KBM-7 (cell line): ENCODE measurements around the gene CIB4.

ENCODE experiments used
- DNase-seq: peaks from one replicate; pipeline ENCODE4 v3.0.0-alpha.2; 2015
- in situ Hi-C: fragments of 300-500 bp; cut with MboI; formaldehyde crosslinking; loops from 2 replicates; pipeline ENCODE4 v1.14.3; 2020; ENCODE audit warnings: low sequenced_read_pairs, low pct_unique_long_range_greater_than_20kb, mixed read lengths

CIB4 gene

DNA sequence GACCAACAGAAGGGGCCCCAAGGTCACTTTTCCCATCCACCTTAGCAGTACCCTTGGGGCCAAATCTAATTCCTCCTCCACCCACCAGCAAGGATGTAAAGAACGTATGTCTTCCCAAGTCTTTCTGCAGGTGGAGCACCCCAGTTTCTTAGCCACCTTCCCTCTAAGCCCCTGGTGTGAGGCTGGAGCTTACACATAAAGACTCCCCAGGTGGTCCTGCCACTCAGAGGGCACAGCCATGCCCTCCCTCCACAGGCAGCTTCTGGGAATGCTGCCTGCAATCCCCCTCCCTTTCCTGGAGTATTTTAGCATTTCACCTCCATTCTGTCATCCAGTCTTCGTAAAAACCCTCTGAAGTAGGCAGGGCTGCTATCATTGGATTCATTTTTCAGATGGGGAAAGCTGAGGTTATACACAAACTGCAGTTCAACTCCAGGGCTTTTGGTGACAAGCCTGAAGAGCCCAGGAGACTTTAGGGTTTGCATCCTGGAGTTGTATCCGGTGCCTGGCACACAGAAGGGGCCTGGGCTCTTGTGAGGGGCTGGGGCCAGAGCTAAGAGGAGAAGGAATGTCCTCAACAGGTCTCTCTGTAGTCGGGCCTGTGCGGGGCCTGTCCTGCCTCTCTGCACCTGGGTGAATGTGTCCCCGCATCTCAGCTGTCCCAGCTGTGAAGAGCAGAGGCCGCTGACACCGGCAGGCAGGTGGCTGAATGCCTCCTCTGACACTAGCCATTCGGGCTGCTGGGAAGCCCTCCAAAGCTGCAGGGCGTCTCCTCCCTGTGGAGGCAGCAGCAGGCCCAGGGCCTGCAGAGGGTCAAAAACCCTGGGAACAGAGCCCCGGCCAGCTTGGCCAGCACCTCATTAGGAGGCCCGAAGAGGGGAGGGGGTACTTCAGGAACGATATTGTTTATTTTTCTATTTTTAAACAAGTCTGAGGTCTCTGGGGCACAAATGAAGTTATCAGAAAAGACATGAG is 27.6 kb downstream of the CIB4 start:
- in situ Hi-C loops, result no loop called here
- DNase-seq, result no peak

DNA sequence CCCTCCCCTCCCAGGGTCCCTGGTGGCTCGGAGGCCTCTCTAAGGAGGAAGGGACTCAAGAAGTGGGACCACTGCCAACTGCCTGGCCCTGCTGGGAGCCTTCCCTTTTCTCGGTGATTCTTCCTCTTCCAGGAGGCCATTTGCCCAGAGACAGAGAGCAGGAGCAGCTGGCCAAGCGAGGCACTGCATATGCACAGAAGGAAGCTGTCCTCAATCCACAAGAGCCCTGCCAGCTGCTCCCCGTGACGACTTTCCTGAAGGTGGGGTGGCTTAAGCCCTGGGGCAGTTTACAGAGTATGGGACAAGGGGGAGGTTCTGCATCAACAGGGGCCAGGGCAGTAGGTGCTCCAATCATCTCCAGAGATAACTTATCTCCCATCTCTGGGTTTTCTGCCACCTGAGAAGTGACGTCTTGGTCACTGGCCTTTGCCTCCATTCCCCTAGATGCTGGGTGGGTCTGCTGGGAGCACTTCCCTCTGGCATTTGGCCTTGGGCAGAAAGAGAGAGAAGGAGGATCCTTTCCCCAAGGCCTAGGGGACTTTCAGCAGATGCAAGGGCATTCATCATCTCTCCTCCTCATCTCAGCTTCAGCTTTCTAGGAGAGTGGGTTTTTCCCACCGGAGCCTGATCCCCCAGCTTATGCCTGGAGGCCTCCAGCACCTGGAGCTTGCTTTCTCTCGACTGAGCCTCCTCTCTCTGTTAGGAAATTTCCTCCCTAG is 28.5 kb downstream of the CIB4 start:
- peak; percentile 66 for DNase-seq
- in situ Hi-C loops, result no loop called here

DNA sequence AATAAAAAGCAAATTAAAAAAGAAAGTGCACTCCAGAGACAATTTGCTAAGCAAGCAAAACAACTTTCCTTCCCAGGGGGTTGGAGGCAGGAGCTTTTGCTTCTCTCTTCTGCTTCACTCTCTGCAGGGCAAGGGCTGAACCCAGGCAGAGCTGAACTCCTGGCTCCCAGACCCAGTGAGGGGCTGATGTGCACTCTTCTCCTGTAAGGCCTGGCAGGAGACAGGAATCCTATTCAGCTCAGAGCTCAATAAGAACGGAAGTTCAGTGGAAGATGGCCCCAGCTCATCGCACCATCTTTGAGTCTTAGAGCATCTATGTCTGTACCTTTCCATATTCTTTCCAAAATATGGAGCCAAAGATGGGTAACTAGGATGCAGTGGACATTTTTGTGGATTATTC is 29.1 kb downstream of the CIB4 start:
- no peak for DNase-seq
- in situ Hi-C loops, result no loop called here

DNA sequence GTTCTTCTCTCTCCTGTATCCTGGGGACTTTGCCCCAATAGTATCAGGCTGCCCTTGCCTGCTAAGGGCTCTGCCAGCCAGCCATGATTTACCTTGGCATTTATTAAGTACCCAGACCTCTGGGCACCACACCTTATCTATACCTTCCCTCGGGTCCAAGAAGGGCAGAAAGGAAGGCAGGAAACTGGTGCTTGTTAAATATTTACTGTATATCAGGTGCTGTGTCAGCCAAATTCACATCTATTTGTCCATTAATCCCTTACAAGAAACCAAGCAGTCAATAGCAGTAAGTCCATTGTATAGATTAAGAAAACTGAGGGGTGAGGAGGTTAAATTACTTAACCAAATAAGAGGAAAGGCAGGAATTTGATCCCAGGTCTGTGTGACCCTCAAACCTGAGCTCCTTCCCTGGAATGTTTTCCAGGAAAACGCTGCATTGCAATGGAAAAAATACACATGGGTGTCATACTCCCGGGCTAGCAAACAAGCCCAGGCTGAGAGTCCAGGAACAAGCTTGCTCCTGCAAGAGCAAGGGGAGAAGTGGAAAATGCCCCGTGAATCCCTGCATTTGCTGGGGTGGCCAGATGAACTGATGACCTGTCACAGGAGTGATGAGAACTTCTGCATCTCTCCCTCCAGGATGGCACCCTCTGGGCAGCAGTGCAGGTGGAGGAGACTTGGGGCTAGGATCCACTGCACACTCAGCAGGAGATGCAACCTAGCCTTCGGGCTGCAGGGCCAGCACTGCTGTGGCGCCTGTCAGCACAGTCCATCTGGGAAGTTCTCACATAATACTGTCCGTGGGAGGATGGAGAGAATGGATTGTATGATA is 30.4 kb downstream of the CIB4 start:
- no peak for DNase-seq
- in situ Hi-C loops, result no loop called here

DNA sequence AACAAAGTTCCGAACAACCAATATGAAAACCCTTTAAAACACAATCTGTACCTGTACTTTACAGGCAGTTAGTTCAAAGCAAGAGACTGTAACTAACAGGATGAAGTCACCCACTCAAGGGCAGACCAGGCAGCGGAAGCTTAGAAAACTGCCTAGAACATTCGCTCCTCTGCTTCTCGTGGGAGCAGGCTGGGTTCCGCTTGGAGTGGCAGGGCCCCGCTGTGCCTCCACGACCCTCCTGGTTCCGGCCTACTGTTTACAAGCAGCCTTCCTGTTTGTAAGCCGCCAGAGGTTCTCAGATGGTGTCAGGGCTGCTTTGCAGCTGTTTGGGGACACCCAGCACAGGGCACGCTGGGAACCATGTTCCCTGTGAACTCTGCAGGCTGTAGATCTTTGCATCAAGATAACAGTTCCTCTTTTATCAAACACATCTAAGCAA is 31.3 kb downstream of the CIB4 start:
- in situ Hi-C loops, result no loop called here
- DNase-seq, result peak; percentile 61

DNA sequence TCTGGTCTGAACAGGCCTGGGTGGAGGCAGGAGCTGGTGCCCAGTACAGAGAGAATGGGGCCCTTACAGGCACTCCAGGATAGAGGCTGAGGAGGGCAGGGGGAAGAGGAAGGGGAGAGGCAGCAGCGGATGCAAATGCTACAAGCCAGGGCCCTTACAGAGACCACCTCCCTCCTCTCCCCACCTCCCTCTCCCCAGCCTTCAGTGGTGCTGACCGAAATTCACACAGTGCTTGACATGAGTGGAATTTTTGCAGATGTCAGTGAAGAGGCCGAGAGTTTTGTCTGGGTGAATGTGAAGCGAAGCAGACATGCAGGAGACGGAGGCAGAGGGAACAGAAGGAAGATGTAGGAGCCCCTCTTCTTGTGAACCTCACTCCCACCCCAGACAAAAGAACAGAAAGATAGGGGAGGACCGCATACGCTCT is 31.9 kb downstream of the CIB4 start:
- in situ Hi-C loops, result no loop called here
- no peak for DNase-seq

DNA sequence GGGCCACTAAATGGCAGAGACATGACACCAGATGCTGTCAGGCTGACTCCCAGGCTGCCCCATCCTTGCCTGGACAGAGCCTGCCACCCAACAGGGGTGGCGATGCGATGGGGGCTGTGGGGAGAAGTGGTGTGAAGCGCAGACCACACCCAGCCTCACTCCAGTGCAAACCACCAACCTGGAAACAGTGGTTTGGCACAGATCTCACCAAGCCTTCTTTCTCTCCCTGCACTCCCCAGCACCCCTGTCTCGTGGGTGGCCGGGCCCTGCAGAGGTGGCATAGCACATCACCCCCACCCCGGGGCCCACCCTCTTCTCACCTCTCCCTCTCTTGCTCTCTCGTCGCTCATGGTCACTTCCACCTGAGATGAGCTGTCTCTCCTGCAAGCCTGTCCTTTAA is 32.6 kb downstream of the CIB4 start:
- no peak for DNase-seq
- in situ Hi-C loops, result no loop called here

DNA sequence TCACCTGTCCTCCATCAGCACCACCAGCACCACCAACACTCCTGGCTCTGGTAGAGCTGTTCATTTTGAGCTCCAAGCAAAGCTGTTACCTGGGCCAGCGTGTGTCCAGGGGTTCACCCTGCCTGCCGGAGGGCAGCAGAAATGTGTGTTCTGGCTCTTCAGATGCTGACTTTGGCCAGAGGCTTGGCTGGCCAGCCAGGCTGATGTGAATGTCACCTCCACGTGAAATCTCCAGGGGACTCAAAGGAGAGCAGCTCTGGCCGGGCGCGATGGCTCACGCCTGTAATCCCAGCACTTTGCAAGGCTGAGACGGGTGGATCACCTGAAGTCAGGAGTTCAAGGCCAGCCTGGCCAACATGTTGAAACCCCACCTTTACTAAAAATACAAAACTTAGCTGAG is 33.5 kb downstream of the CIB4 start:
- no peak for DNase-seq
- in situ Hi-C loops, result no loop called here

DNA sequence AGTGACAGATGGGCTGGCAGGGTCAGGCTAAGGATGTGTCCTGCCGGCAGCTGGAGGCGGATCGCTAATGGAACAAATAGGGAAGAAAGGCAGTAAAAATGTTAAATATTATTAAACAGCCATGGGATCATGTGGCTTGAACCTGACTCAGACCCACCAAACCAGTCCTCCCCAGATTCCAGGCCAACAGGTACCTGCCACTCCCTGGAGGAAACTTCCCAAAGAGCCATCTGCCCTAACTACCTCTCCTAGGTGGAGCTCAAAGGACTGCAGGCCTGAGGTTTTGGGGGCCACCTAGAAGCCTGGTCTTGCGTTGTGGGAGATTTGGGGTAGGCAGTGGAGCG is 34.3 kb downstream of the CIB4 start:
- in situ Hi-C loops, result no loop called here
- no peak for DNase-seq

DNA sequence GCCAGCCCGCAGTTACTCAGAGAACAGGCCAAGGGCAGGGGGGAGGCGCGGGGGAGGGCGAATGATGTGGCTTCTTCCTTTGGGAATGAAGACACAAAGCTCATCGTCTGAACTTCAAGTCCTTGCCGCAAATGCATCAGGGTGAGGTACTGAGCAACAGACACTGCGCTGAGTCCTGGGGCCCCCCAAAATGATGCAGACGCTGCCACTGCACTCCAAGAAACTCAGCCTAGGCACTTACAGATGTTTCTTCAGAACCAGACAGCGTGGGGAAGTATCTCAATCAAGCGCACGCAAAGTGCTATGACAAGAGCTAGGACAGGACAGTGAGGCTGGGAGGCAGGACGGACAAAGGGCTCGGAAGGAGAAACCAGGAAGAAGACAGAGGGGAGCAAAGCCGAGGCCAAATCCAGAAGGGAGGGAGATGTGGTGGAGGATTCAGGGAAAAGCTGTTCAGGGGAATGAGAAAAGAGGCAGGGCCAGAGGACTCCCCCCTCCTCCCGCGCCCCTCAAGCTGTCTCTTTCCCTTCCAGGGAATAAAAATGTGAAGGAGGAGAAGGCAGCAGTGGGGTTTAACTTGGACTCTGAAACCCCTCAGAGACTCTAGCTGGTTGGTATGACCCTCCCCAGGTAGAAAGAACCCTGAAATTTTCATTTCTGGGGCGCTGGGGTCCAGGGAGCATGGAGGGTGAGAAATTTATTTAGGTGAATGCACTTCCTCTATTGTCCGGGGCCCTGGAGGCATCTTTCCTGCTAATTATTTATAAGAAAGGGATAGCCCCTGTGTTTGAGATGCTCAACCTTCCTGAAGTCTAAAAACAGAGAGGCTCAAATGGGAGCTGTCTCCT is 34.9 kb downstream of the CIB4 start:
- in situ Hi-C loops, result no loop called here
- no peak for DNase-seq

DNA sequence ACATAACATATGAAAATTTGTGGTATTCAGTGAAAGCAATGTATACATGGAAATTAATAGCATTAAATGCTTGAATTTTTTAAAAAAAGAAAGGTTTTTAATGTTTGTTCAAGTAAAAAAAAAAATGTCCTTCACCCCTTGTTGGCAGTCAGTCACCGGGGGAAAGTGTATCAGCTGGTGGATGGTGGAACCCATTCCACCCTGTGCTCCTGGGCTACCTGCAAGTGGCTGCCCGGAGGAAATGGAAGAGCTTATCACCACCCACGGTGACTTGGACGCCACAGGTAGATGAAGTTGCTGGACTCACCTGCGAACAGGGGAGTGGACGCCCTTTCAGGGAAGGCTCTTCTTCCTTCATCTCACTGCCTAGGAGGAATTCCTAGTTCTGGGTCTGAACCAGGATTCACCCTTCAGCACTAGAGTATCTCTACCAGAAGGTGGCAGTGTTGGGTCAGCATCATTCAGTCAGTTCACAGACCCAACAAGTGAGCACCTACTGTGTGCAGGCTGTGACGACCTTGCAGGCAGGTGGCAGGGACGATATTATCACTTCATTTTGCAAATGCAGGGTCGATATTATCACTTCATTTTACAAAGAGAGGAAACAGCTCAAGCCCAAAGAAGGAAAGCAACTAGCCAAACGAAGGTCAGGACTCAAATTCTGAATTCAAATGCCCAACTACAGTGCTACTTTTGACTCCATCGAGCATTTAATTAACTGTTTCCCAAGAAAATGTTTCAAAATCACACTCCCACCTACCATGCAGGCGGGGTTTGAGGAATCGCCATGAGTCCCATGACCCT is 35.8 kb downstream of the CIB4 start:
- in situ Hi-C loops, result no loop called here
- DNase-seq, result peak; percentile 68

DNA sequence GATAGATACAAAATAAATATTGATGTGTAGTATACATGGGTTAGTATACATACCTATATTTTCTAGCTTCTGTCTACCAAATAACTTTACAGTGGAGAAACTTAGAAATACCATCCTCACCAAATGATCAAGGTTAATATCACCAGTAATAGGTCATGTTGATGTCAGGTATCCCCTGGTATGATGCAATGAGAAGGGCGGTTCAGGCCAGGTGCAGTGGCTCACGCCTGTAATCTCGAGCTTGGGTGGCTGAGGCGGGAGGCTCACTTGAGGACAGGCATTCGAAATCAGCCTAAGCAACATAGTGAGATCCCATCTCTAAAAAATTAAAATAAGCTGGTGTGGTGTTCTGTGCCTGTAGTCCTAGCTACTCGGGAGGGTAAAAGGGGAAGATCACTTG is 38.6 kb downstream of the CIB4 start:
- DNase-seq, result no peak

DNA sequence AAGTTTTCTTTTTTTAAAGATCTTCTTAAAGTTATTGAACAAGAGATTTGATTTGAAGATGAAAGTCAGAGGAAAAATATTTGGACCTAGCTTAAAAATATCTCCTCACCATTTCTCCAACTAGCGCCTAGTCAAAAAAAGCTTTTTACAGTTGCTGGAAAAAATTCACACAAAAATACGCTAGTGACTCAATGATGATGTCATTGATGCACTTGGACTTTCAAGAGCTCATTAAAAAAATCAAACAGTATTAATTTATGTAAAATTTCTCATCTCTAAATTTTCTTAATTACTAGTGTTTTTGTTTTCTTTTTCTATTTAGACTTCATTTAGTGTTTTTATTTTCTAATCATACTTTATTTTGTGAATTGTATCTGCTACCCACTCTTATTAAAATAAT is 41.8 kb downstream of the CIB4 start:
- in situ Hi-C loops, result no loop called here
- no peak for DNase-seq

More for the DNA sequence above, 38.6 kb downstream of the CIB4 start:
- in situ Hi-C loops, result no loop called here

DNA sequence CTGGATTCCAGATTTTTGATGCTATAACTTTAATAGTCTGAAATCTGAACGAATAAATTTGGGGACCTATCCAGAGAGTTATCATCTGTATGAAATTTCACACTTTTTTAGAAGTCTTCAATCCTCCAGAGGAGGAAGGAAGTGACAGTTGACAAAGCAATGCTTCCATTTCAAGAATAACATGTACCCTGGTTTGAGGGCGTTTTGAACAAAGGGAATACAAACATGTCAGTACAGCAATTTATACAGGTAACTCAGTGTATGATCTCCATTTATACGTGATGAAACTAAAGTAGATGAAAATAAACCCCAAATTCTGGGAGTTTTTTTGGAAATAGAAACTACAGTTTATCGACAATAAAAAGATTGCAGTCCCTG is 42.2 kb downstream of the CIB4 start:
- no peak for DNase-seq
- in situ Hi-C loops, result no loop called here

DNA sequence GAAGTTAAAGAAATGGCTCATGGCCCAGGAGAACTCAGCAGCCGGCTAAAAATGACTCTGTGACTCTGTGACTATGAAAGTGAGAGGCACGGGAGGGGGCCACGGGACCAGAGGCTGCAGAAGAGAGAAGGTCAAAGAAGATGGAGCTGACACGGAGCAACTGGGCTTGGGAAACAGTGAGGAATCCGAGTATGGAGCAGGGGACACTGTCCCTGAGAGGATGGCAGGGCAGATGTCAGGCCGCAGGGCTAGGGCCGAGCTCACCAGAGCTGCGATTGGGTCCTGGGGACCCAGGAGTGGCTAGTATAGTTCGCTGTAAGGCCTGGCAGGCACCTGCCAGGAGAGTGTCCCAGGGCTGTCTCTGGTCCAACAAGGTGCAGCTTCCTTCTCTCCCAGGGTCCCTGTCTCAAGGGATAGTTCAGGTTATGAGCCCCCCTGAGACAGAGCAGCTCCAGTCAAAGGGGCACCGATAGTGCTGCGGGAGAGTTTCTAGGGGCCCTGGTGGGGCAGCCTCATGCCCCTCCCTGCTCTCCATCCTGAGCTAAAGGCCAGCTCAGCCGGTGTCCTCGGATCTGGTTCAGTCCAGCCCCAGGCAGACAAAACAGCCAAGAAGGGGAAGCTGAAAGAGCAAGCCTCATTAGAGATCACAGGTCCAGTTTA is 42.7 kb downstream of the CIB4 start:
- in situ Hi-C loops, result no loop called here
- DNase-seq, result no peak

DNA sequence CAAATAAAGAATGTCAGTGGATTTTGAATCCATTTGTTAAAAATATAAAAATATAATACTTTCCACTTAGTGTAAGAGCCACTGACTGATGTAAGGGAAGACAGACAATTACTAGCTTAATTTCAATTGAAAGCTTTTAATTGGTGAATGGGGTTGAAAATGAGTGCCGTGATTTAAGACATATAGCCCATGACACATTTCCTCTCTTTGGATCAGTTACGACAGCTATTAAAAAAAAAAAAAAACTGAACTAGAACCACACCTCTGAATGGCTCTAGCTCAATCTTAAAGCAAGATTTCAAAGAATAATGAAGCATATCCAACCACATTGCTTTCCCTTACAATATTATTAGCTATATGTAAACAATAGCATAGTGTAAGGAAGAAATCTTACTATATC is 44.0 kb downstream of the CIB4 start:
- in situ Hi-C loops, result no loop called here
- no peak for DNase-seq

DNA sequence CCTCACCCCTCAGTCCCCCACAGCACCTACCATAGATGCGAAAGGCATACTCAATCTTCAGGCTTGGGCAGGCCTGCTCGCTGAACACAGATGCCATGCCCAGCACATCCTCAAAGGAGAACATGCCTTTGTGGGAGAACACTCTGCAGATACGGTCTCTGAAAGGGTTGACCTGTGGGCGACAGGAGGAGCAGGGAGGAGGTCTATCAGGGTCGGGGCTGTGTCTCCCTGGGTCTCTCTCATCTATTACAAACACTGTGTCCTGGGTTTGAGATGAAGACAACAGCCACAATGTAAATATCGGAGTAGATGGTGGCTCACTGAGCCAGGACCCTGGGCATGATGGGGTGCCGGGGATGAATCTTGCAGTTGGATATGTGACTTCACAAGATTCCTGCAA is 46.0 kb downstream of the CIB4 start:
- DNase-seq, result no peak
- in situ Hi-C loops, result no loop called here
